DOHH2 (cell line): ENCODE measurements around the gene TMC4.

ENCODE experiments used
- H3F3A ChIP-seq: fragments of 200-600 bp; sonication (generic), shearing (Covaris generic); 2 replicates; pipeline ENCODE4 v1.6.0; 2016; ENCODE audit warnings: antibody characterized with exemption, mild to moderate bottlenecking; ENCODE audit not compliant: control insufficient read depth, insufficient read depth
- H3K27ac ChIP-seq: fragments of 200-600 bp; sonication (generic); 2 replicates; pipeline ENCODE4 v1.5.1; 2014; ENCODE audit warnings: low read depth, mild to moderate bottlenecking, low read length, moderate library complexity
- H3K27me3 ChIP-seq: fragments of 200-600 bp; sonication (generic); 2 replicates; pipeline ENCODE4 v1.6.1; 2014; ENCODE audit warnings: mild to moderate bottlenecking, low read length, mixed read lengths; ENCODE audit not compliant: control insufficient read depth
- H3K36me3 ChIP-seq: fragments of 200-600 bp; sonication (generic); 2 replicates; pipeline ENCODE4 v1.6.1; 2014; ENCODE audit warnings: mild to moderate bottlenecking, low read length, moderate library complexity, mixed read lengths; ENCODE audit not compliant: control insufficient read depth
- H3K4me1 ChIP-seq: fragments of 200-600 bp; sonication (generic); 2 replicates; pipeline ENCODE4 v1.6.1; 2014; ENCODE audit warnings: mild to moderate bottlenecking, low read length, mixed read lengths; ENCODE audit not compliant: control insufficient read depth
- H3K4me2 ChIP-seq: fragments of 200-600 bp; sonication (generic); 2 replicates; pipeline ENCODE4 v1.6.0; 2014; ENCODE audit warnings: mild to moderate bottlenecking, low read length, moderate library complexity
- H3K4me3 ChIP-seq: fragments of 200-600 bp; sonication (generic); 2 replicates; pipeline ENCODE4 v1.5.1; 2014; ENCODE audit warnings: mild to moderate bottlenecking, low read length, mixed read lengths
- H3K79me2 ChIP-seq: fragments of 200-600 bp; sonication (generic); 2 replicates; pipeline ENCODE4 v1.6.1; 2014; ENCODE audit warnings: mild to moderate bottlenecking, low read length, mixed read lengths; ENCODE audit not compliant: control insufficient read depth
- H3K9me2 ChIP-seq: fragments of 200-600 bp; sonication (generic); replicated peaks from 2 replicates; pipeline ENCODE4 v1.6.1; 2014; ENCODE audit warnings: mild to moderate bottlenecking, low read length, mixed read lengths; ENCODE audit not compliant: control insufficient read depth
- H3K9me3 ChIP-seq: fragments of 200-600 bp; sonication (generic); 2 replicates; pipeline ENCODE4 v1.6.1; 2014; ENCODE audit warnings: antibody characterized with exemption, low read length, mixed read lengths; ENCODE audit not compliant: control insufficient read depth, insufficient read depth
- H4K20me1 ChIP-seq: fragments of 200-600 bp; sonication (generic); 2 replicates; pipeline ENCODE4 v1.6.0; 2014; ENCODE audit warnings: low read depth, mild to moderate bottlenecking, antibody characterized with exemption, low read length, moderate library complexity; ENCODE audit not compliant: control insufficient read depth, insufficient read depth
- EZH2phosphoT487 ChIP-seq: fragments of 200-600 bp; sonication (generic); IDR thresholded peaks from 2 replicates; pipeline ENCODE4 v1.6.1; 2017; ENCODE audit warnings: borderline replicate concordance, mild to moderate bottlenecking, antibody characterized with exemption, low read length, moderate library complexity, mixed read lengths
- TF ChIP-seq, protein P1 (sequence below): fragments of 200-600 bp; sonication (generic); IDR thresholded peaks from one replicate; pipeline ENCODE4 v1.5.1; 2014; ENCODE audit warnings: antibody characterized with exemption, mild to moderate bottlenecking, low read depth, low read length; ENCODE audit not compliant: poor library complexity, severe bottlenecking

Gene TMC4

DNA sequence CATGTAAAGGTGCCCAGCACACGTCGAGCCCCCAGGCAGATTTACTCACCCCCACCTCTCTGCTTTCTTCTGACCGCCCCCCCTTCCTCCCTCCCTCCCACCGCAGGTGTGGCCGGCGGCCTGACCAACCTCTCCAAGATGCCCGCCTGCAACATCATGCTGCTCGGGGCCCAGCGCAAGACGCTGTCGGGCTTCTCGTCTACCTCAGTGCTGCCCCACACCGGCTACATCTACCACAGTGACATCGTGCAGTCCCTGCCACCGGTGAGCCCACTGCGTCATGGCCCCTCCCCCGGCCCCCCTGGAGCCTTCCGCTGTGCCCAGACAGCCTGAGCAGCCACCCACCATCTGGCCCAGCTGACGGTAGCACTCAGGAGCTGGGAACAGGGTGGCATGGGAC lies 48.6 kb downstream of the TMC4 start:
- Histone ChIP-seq H3K4me2 (no peak overlapping the region), H3K4me3 (no peak overlapping the region), H3K36me3 (peaks cover 75% of the 10 kb centered on the region), H3F3A (no peaks in the 10 kb centered on the region), H3K4me1 (no peaks in the 10 kb centered on the region), H3K27me3 (no peaks in the 10 kb centered on the region), H3K27ac (no peak overlapping the region), H3K9me3 (no peaks in the 10 kb centered on the region), H4K20me1 (no peaks in the 10 kb centered on the region), H3K79me2 (no peaks in the 10 kb centered on the region), H3K9me2 (no peaks in the 10 kb centered on the region)
- TF ChIP-seq EZH2phosphoT487 = no peak
- TF ChIP-seq, protein P1, sequence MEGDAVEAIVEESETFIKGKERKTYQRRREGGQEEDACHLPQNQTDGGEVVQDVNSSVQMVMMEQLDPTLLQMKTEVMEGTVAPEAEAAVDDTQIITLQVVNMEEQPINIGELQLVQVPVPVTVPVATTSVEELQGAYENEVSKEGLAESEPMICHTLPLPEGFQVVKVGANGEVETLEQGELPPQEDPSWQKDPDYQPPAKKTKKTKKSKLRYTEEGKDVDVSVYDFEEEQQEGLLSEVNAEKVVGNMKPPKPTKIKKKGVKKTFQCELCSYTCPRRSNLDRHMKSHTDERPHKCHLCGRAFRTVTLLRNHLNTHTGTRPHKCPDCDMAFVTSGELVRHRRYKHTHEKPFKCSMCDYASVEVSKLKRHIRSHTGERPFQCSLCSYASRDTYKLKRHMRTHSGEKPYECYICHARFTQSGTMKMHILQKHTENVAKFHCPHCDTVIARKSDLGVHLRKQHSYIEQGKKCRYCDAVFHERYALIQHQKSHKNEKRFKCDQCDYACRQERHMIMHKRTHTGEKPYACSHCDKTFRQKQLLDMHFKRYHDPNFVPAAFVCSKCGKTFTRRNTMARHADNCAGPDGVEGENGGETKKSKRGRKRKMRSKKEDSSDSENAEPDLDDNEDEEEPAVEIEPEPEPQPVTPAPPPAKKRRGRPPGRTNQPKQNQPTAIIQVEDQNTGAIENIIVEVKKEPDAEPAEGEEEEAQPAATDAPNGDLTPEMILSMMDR = no peak

DNA sequence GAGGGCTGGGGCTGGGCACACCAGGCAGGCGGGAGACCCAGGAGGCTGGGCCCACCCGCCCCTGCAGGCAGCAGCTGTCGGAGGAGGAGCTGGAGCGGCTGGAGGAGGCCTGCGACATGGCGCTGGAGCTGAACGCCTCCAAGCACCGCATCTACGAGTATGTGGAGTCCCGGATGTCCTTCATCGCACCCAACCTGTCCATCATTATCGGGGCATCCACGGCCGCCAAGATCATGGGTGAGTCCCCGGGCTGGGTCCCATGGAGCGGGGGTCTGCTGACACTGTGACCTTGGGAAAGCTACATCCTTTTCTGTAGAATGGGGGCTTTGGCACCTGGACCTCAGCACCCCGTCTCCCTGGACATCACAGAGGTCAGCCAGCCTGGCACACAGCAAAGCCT lies 49.3 kb downstream of the TMC4 start:
- no peak overlapping the region for H3K4me3 ChIP-seq
- no peaks in the 10 kb centered on the region for H3K4me1 ChIP-seq
- no peaks in the 10 kb centered on the region for H3K9me3 ChIP-seq
- no peak overlapping the region for H3K4me2 ChIP-seq
- H3F3A ChIP-seq = no peaks in the 10 kb centered on the region
- no peaks in the 10 kb centered on the region for H3K79me2 ChIP-seq
- no peak overlapping the region for H3K27ac ChIP-seq
- no peaks in the 10 kb centered on the region for H3K9me2 ChIP-seq
- H3K27me3 ChIP-seq = no peaks in the 10 kb centered on the region
- H4K20me1 ChIP-seq = no peaks in the 10 kb centered on the region
- peaks cover 70% of the 10 kb centered on the region for H3K36me3 ChIP-seq
- TF ChIP-seq, protein P1 = no peak
- no peak for TF ChIP-seq EZH2phosphoT487

DNA sequence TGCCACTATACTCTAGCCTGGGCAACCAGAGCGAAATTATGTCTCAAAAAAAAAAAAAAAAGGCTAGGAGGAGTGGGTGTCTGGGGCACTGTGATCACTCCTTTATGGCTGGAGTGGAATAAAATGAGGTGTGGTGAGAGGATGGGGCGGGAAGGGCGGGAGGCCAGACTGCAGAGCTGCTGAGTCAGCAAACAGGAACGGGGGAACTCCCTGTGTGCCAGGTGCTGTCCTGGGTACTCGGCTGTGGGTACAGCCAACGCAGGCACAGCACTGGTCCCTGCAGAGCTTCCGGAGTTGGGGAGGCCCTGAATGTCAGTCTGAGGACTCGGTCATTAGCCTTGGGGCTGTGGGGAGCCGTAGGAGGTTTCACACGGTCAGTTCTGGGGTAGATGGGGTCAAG lies 51.7 kb downstream of the TMC4 start:
- Histone ChIP-seq H3K79me2 (peaks cover 20% of the 10 kb centered on the region), H3K4me3 (no peak overlapping the region), H3K9me3 (no peaks in the 10 kb centered on the region), H3K27me3 (no peaks in the 10 kb centered on the region), H3K9me2 (no peaks in the 10 kb centered on the region), H4K20me1 (no peaks in the 10 kb centered on the region), H3K4me1 (peaks cover 10% of the 10 kb centered on the region), H3K4me2 (no peak overlapping the region), H3K27ac (no peak overlapping the region), H3F3A (no peaks in the 10 kb centered on the region; the same call in 1 of the 2 replicates), H3K36me3 (peaks cover 65% of the 10 kb centered on the region)
- TF ChIP-seq, protein P1 = no peak
- TF ChIP-seq EZH2phosphoT487 = no peak
